Measurements from ENCODE around the gene SUFU.

DNA sequence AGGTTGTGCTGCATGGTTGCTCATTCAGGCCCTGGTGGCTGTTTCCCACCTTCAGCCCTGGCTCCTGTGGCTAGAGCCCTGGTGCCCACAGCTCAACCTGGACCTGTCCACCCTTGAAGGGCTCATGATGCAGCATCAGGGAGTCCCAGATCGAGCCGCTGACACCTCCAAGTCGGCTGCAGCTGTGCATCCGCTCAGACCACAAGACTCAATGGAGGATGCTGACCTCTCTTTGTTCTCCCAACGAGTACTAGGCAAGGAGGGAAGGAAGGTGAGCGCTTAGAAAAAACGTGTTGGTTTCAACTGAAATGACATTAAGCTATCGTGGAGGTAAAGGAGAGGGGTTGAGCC, 43.0 kb upstream of the SUFU start:
- TF ChIP-seq EGR1 (IDR thresholded peaks at IDR 0.05; ENCODE audit: borderline replicate concordance, low read depth, low read length) (no peak), EZH2 (IDR thresholded peaks at IDR 0.05; ENCODE audit: low read depth, low read length, severe bottlenecking) (no peak), GABPA (IDR thresholded peaks at IDR 0.05; ENCODE audit: borderline replicate concordance, insufficient read depth, low read length) (no peak)

Data from H1 (cell line).